ENCODE results near the gene MMP20.

DNA sequence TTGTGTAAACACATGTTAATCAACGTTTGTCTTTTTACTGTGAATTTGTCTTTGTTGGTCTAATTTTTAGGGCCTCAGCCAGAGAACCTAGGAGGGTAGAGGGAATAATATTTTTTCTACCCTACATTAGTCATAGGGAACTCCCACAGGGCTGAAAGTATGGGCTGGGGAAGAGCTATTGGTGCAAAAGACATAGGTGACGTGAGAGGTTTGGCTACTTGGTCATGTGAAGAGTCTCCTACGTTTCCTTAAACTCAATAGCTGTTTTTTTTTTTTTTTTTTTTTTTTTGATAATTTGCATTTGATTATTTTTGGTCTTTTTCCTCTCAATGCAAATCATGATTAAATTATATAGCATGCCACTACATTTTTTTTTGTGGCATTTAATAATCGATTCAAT, 78.7 kb downstream of the MMP20 start:
- TF ChIP-seq, protein P1, sequence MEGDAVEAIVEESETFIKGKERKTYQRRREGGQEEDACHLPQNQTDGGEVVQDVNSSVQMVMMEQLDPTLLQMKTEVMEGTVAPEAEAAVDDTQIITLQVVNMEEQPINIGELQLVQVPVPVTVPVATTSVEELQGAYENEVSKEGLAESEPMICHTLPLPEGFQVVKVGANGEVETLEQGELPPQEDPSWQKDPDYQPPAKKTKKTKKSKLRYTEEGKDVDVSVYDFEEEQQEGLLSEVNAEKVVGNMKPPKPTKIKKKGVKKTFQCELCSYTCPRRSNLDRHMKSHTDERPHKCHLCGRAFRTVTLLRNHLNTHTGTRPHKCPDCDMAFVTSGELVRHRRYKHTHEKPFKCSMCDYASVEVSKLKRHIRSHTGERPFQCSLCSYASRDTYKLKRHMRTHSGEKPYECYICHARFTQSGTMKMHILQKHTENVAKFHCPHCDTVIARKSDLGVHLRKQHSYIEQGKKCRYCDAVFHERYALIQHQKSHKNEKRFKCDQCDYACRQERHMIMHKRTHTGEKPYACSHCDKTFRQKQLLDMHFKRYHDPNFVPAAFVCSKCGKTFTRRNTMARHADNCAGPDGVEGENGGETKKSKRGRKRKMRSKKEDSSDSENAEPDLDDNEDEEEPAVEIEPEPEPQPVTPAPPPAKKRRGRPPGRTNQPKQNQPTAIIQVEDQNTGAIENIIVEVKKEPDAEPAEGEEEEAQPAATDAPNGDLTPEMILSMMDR (IDR thresholded peaks at IDR 0.05 in 4 of 5, conservative IDR thresholded peaks at IDR 0.05 in 1 of 5) = no peak
- TF ChIP-seq POLR2A (IDR thresholded peaks at IDR 0.05) = no peak

All from gastrocnemius medialis (tissue), 4 donors.